Daoy (cell line): ENCODE data around the gene RYR3. TPM values are rescaled to one million over a fixed set of nuclear protein-coding genes. Genes with fewer than 3 reads are reported as not detected.

ENCODE experiments used
- DNase-seq: peaks from one replicate; pipeline ENCODE4 v3.0.0-alpha.2; 2015; ENCODE audit warnings: low read depth
- total RNA-seq: library from RNA; depleted of rRNA; stranded (reverse); fragments of >200 nt; shearing (Covaris generic); gene quantifications from 2 replicates; pipeline ENCODE4 v1.2.3, GENCODE V29; 2014; rRNA removed

Gene RYR3
- total RNA-seq, 1 experiment from 2014 or later: 4.7 TPM

- DNase-seq: no peak
Observed at GRCh38 chr15:33874156-33874555, 563.4 kb downstream of the RYR3 start.

GRCh38 chr15:33882921-33883320 lies 572.2 kb downstream of the RYR3 start:
- DNase-seq: no peak

GRCh38 chr15:33888176-33888575 lies 577.4 kb downstream of the RYR3 start:
- DNase-seq: no peak

- DNase-seq: no peak
Observed at GRCh38 chr15:33894193-33894592, 583.4 kb downstream of the RYR3 start.

GRCh38 chr15:33902043-33902442 lies 591.3 kb downstream of the RYR3 start:
- DNase-seq: no peak

GRCh38 chr15:33903661-33904060 lies 592.9 kb downstream of the RYR3 start:
- no peak for DNase-seq

GRCh38 chr15:33907326-33907725 lies 596.6 kb downstream of the RYR3 start:
- no peak for DNase-seq

GRCh38 chr15:33908406-33908805 lies 597.6 kb downstream of the RYR3 start:
- DNase-seq: peak; percentile 10

GRCh38 chr15:33910741-33911140 lies 600.0 kb downstream of the RYR3 start:
- peak; percentile 36 for DNase-seq

GRCh38 chr15:33912326-33912725 lies 601.6 kb downstream of the RYR3 start:
- DNase-seq: no peak

GRCh38 chr15:33913459-33913858 lies 602.7 kb downstream of the RYR3 start:
- no peak for DNase-seq

Other genes with a start within 250 kb of the RYR3 start
- 4.9 and 5.7 TPM in 2 replicates for gene FMN1, start 116.3 kb upstream of the RYR3 start, total RNA-seq